DOHH2 (cell line): ENCODE measurements around the gene RSPH6A.

Experiments used
- H3F3A ChIP-seq: fragments of 200-600 bp; sonication (generic), shearing (Covaris generic); 2 replicates; pipeline ENCODE4 v1.6.0; 2016; ENCODE audit warnings: antibody characterized with exemption, mild to moderate bottlenecking; ENCODE audit not compliant: control insufficient read depth, insufficient read depth
- H3K27ac ChIP-seq: fragments of 200-600 bp; sonication (generic); 2 replicates; pipeline ENCODE4 v1.5.1; 2014; ENCODE audit warnings: low read depth, mild to moderate bottlenecking, low read length, moderate library complexity
- H3K27me3 ChIP-seq: fragments of 200-600 bp; sonication (generic); 2 replicates; pipeline ENCODE4 v1.6.1; 2014; ENCODE audit warnings: mild to moderate bottlenecking, low read length, mixed read lengths; ENCODE audit not compliant: control insufficient read depth
- H3K36me3 ChIP-seq: fragments of 200-600 bp; sonication (generic); 2 replicates; pipeline ENCODE4 v1.6.1; 2014; ENCODE audit warnings: mild to moderate bottlenecking, low read length, moderate library complexity, mixed read lengths; ENCODE audit not compliant: control insufficient read depth
- H3K4me1 ChIP-seq: fragments of 200-600 bp; sonication (generic); 2 replicates; pipeline ENCODE4 v1.6.1; 2014; ENCODE audit warnings: mild to moderate bottlenecking, low read length, mixed read lengths; ENCODE audit not compliant: control insufficient read depth
- H3K4me2 ChIP-seq: fragments of 200-600 bp; sonication (generic); 2 replicates; pipeline ENCODE4 v1.6.0; 2014; ENCODE audit warnings: mild to moderate bottlenecking, low read length, moderate library complexity
- H3K4me3 ChIP-seq: fragments of 200-600 bp; sonication (generic); 2 replicates; pipeline ENCODE4 v1.5.1; 2014; ENCODE audit warnings: mild to moderate bottlenecking, low read length, mixed read lengths
- H3K79me2 ChIP-seq: fragments of 200-600 bp; sonication (generic); 2 replicates; pipeline ENCODE4 v1.6.1; 2014; ENCODE audit warnings: mild to moderate bottlenecking, low read length, mixed read lengths; ENCODE audit not compliant: control insufficient read depth
- H3K9me2 ChIP-seq: fragments of 200-600 bp; sonication (generic); replicated peaks from 2 replicates; pipeline ENCODE4 v1.6.1; 2014; ENCODE audit warnings: mild to moderate bottlenecking, low read length, mixed read lengths; ENCODE audit not compliant: control insufficient read depth
- H3K9me3 ChIP-seq: fragments of 200-600 bp; sonication (generic); 2 replicates; pipeline ENCODE4 v1.6.1; 2014; ENCODE audit warnings: antibody characterized with exemption, low read length, mixed read lengths; ENCODE audit not compliant: control insufficient read depth, insufficient read depth
- H4K20me1 ChIP-seq: fragments of 200-600 bp; sonication (generic); 2 replicates; pipeline ENCODE4 v1.6.0; 2014; ENCODE audit warnings: low read depth, mild to moderate bottlenecking, antibody characterized with exemption, low read length, moderate library complexity; ENCODE audit not compliant: control insufficient read depth, insufficient read depth
- CTCF ChIP-seq: fragments of 200-600 bp; sonication (generic); IDR thresholded peaks from one replicate; pipeline ENCODE4 v1.5.1; 2014; ENCODE audit warnings: antibody characterized with exemption, mild to moderate bottlenecking, low read depth, low read length; ENCODE audit not compliant: poor library complexity, severe bottlenecking
- EZH2phosphoT487 ChIP-seq: fragments of 200-600 bp; sonication (generic); IDR thresholded peaks from 2 replicates; pipeline ENCODE4 v1.6.1; 2017; ENCODE audit warnings: borderline replicate concordance, mild to moderate bottlenecking, antibody characterized with exemption, low read length, moderate library complexity, mixed read lengths

The RSPH6A gene

GRCh38 chr19:45863335-45863839 lies 48.3 kb upstream of the RSPH6A start:
- peaks cover 25% of the 10 kb centered on the region for H3K4me1 ChIP-seq
- peaks cover 45% of the 10 kb centered on the region for H3K79me2 ChIP-seq
- H3K36me3 ChIP-seq, result peaks cover 31% of the 10 kb centered on the region
- H3K27me3 ChIP-seq, result peaks cover 31% of the 10 kb centered on the region
- peak overlapping the region; percentile 62 for H3K4me2 ChIP-seq
- no peaks in the 10 kb centered on the region for H3K9me3 ChIP-seq
- no peaks in the 10 kb centered on the region for H3K9me2 ChIP-seq
- peak overlapping the region; percentile 90 for H3K4me3 ChIP-seq
- no peak overlapping the region for H3K27ac ChIP-seq
- no peaks in the 10 kb centered on the region for H4K20me1 ChIP-seq
- no peaks in the 10 kb centered on the region; the same call in 1 of the 2 replicates for H3F3A ChIP-seq
- TF ChIP-seq CTCF (no peak), EZH2phosphoT487 (no peak)

- Histone ChIP-seq H3K27me3 (peaks cover 31% of the 10 kb centered on the region), H3K79me2 (peaks cover 52% of the 10 kb centered on the region), H3K4me2 (peak within 1 kb of the TSS; percentile 87), H4K20me1 (no peaks in the 10 kb centered on the region), H3K27ac (peak within 1 kb of the TSS; percentile 73), H3K9me2 (no peaks in the 10 kb centered on the region), H3F3A (no peaks in the 10 kb centered on the region; the same call in 1 of the 2 replicates), H3K4me3 (peak within 1 kb of the TSS; percentile 90), H3K9me3 (no peaks in the 10 kb centered on the region), H3K4me1 (peaks cover 25% of the 10 kb centered on the region), H3K36me3 (peaks cover 34% of the 10 kb centered on the region)
- TF ChIP-seq CTCF (no peak), EZH2phosphoT487 (no peak)
Observed at GRCh38 chr19:45862564-45863334, 47.6 kb upstream of the RSPH6A start, which contains the start of gene SYMPK. Gene SYMPK, minus strand, starts transcription at chr19:45863147. Its CDS starts 8,652 bp downstream, at chr19:45854495.

DNA sequence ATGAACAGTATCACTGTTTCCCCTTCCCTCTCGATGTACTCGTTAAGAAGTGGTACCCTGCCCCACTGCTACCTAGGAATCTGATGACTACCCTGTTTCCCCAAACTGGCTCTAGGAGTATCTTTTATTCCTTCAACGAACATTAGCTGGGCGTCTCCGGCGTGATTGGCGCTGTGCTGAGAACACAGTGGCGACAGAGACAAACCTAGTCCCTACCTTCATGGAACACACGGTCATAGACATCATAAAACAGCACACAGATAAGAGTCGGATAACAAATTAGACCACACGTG lies 47.1 kb upstream of the RSPH6A start:
- H3K27ac ChIP-seq, result peak overlapping the region; percentile 73
- H3K36me3 ChIP-seq, result peaks cover 34% of the 10 kb centered on the region
- H3K9me3 ChIP-seq, result no peaks in the 10 kb centered on the region
- H3K4me3 ChIP-seq, result peak overlapping the region; percentile 90
- peak overlapping the region; percentile 87 for H3K4me2 ChIP-seq
- H3K79me2 ChIP-seq, result peaks cover 52% of the 10 kb centered on the region
- peaks cover 25% of the 10 kb centered on the region for H3K4me1 ChIP-seq
- peaks cover 31% of the 10 kb centered on the region for H3K27me3 ChIP-seq
- H3F3A ChIP-seq, result no peaks in the 10 kb centered on the region; the same call in 1 of the 2 replicates
- TF ChIP-seq EZH2phosphoT487 (no peak), CTCF (no peak)
- H3K9me2 ChIP-seq, result no peaks in the 10 kb centered on the region
- no peaks in the 10 kb centered on the region for H4K20me1 ChIP-seq
